Measurements from ENCODE around the gene CLCN6.

The CLCN6 gene

GRCh38 chr1:11805422-11806306, at the start of gene CLCN6, which contains the start of gene MTHFR:
Gene CLCN6, plus strand, starts transcription at chr1:11806191. Its CDS starts 72 bp downstream, at chr1:11806263.
Gene MTHFR, minus strand, starts transcription at chr1:11805964. Its CDS starts 2,848 bp downstream, at chr1:11803116.
- peak; percentile 99 for DNase-seq

DNA sequence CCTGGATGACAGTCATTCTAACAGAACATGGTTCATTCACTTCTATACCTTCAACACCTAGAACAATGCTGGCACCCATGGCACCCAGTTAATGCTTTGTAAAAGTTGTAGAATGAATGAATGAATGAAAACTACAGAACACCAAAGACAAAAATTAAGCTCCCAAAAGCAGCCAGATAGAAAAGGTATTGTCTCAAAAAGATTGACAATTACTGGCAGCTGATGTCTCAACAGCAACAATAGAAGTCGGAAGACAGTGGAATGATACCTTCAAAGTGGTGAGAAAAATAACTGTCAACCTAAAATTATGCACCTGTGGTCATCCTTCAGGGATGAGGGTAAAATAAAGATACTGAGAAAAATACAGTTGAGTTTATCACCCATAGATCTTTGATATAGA, 48.9 kb upstream of the CLCN6 start:
- no peak for DNase-seq

- no peak for DNase-seq
Observed at GRCh38 chr1:11759791-11760190, 46.2 kb upstream of the CLCN6 start.

DNA sequence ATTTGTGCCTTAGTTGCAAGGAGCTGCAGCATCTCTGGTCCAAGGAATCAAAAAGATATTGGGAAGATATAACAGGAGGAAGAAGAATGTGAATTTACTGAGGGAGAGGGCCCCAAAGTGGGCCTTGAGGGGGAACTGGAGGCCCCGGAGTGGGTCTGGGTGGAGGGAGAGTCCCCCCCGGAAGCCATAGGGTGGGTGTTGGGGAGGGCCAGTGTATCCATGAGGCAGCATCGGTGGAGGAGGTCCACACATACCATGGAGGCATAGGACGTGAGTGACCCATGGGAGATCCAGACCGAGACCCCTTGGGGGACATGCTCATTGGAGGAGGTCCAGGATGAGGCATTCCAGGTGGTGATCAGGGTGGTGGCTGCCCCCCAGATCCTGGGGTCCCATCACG, 44.7 kb upstream of the CLCN6 start:
- no peak for DNase-seq

DNA sequence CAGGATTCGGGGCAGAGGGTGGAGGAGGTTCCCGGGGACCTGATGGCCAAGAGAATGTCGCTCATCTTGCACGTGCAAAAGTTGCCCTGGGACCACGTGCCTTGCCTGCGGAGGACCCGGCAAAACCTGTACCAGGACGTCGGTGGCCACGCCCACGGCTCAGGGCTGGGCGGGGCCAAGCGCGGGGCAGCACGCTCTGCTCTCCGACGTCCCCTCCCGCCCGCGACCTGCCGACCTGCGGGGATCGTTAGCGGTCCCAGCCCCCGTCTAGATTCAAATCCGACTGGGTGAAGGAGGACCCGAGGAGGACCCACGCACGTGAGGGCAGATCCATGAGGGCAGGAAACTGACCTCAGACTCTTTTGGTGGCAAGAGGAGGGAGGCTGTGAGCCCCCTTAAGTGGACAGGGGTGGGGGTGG, 44.0 kb upstream of the CLCN6 start, which contains the start of gene C1orf167:
Gene C1orf167 (plus strand): TSS at position 206 of the 419 bp plus-strand sequence. CDS start 2,208 bp downstream, outside the sequence.
- peak; percentile 32 for DNase-seq

DNA sequence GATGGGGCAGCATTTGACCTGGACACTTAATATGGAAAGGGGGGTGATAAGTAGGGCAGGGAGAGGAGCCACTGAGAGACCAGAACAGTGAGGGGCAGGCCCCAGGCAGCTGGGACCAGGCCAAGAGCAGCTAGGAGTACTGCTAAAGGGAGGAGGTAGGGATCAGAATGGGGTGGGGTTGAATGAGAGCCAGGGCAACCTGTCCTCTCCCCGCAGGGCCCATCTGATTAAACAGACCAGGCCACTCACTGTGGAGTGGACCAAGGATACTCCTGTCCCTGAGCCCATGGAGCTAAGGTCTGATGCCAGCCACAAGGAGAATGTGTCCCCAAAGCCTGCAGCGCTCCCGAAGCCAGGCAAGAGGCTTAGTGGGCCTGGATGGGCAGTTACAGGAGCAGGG, 41.9 kb upstream of the CLCN6 start:
- no peak for DNase-seq

GRCh38 chr1:11764519-11764918, 41.5 kb upstream of the CLCN6 start:
- DNase-seq: no peak

DNA sequence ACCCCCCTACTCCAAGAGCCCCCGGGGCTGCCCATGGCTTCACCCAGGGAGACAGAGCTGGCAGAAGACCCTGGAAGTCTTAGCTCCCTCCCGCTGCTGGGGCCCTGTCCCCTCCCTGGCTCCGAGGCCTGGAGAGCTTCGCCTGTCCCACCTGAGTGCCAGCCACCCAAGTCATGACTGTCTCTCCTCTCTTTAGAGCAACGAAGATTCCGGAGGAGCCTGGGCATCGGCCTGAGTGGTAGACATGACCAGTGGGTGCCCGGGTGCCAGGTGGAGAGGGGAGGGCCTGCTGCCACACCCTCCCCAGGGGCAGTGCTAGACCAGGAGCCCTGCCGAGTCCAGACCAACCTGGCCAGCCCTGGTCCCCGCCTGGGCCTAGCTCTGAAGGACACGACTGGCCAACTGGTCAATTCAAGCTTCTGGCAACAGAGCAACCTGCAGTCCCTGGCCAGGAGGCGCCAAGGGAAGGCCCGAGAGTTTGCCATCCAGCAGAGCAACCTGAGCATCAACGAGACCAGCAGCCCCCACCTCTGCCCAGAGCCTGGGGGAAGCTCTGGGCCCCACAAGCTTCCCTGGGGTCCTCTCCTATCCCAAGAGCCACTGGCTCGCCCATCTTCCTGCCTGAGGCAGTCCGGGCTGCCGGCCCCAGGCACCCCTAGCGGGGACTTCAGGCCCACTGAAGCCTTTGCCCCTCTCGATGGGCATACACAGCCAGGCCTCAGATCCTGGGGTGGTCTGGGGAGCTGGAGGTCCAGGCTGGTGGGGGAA, 40.1 kb upstream of the CLCN6 start:
- no peak for DNase-seq

DNA sequence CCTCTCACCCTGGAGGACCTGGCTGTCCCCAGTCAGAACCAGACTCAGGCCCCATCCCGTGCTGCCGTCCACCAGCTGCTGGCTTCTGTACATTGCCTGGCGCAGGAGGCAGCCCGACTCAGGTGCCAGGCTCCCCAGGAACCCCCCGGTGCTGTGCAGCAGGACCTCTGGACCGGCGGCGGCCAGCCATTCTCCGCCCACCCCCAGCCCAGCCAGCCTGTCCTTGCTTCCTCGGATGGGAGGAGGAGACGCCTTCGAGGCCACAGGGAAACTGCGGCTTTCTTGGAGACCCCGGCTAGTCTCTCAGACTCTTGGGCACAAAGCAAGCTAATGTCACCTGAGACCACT, 39.6 kb upstream of the CLCN6 start:
- DNase-seq: no peak

DNA sequence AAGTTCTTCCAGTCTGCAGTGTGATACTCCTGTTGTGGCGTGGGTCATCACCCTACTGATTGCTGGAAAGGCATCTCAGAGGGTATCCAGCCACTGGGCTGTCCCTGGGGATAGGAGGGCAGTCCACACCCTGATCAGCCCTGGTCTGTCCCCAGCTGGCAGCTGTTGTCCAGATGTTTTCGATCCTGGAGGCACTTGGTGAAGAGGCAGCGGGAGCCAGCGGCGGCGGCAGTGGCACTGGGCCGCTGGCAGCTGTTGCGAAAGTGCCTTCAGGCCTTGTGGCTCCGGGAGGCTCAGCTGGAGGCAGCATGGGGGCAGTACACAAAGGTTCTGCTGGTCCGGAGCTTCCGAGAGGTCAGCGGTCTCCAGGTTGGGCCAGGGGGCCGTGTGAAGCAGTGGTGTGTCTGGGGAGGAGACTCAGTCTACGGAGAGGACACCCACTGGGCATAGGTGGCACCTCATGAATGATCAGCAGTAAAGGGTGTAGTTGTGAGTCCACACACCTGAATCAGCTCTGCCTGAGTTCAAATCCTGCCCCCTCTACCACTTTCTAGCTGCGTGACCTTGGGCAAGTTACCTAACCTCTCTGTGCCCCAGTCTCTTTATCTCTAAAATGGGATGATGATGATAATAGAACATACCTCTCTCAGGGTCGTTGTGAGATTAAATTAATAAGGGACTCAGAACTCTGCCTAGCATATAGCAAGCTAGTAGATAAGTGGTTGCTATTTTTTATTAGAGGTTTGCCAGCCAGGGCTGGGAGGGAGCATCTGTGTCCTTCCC, 37.9 kb upstream of the CLCN6 start:
- no peak for DNase-seq

DNA sequence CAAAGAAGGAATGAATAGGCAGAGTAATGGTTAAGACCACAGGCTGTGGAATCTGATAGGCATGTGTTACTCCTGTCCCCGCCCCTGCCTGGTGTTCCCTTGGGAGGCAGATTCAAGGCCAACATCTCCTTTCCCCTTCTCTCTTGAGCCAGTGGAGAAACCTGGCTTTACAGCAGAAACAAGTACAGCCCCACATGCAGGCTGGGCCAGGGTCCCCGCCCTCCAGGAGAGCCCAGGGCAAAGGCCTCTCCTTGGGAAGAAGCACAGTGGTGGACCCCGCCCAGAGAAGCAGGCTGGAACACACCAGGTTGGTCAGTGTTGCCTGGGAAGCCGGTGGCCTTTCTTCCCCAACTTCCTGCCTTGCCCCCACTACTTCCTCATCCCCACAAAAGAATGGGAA, 37.2 kb upstream of the CLCN6 start:
- DNase-seq: no peak

- DNase-seq: no peak
Observed at GRCh38 chr1:11769274-11769673, 36.7 kb upstream of the CLCN6 start.

DNA sequence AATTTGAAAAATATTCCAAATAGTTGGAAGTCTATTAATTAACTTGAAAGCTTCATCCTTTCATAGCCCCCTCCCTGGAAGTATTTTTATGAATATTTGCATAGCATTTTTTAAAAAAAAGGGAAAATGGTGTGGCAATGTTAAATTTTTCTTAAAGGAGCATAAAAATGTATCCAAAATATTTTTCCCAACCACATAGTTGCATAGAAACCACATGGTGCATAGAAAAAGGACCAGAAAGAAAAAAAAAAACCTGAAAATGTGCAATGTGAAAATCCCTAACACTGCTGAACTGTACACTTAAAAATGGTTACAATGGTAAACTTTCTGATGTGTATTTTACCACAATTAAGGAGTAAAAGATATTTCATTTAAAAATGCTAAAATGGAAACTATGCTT, 36.0 kb upstream of the CLCN6 start:
- DNase-seq: no peak

DNA sequence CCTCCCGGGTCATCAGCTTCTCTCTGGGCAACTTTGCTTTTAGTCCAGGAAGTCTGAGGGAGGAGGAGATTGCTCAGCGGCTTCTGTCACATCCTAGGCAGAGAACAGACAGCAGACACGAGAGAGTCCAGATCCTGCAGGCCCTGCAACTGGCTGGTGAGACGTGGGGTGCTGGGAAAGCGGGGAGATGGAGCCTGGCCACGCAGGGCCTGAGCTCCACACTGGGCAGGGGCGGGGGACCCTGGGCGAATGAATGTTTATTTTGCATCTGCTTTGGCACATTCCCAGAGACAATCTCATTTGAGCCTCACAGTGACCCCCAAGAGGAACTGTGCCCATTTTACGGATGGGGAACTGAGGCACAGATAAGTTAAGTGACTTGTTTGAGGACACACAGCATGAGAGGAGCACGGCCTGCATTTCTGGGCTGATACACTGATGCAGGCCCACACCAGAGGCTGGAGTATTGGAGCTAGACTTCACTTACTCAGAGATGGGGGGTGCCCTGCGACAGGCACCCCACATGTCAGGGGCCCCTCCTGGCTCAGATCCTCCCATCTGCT, 34.4 kb upstream of the CLCN6 start:
- DNase-seq: no peak

DNA sequence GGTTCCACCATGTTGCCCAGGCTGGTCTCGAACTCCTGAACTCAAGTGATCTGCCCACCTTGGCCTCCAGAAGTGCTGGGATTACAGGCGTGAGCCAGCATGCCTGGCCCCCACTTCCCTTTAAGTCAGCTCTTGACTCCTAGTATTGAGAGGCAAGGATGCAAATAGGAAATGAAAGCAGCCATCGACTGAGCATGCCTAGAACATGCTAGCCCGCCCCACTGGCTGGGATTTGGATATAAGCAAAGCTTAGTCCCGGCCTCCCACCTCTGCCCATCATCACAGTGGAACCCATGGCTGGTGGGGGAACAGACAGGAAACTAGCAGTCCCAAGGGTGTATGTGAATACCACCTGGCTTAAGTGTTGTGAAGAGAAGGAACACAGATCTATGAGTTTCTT, 33.5 kb upstream of the CLCN6 start:
- no peak for DNase-seq

GRCh38 chr1:11774753-11775152, 31.2 kb upstream of the CLCN6 start:
- DNase-seq: no peak

DNA sequence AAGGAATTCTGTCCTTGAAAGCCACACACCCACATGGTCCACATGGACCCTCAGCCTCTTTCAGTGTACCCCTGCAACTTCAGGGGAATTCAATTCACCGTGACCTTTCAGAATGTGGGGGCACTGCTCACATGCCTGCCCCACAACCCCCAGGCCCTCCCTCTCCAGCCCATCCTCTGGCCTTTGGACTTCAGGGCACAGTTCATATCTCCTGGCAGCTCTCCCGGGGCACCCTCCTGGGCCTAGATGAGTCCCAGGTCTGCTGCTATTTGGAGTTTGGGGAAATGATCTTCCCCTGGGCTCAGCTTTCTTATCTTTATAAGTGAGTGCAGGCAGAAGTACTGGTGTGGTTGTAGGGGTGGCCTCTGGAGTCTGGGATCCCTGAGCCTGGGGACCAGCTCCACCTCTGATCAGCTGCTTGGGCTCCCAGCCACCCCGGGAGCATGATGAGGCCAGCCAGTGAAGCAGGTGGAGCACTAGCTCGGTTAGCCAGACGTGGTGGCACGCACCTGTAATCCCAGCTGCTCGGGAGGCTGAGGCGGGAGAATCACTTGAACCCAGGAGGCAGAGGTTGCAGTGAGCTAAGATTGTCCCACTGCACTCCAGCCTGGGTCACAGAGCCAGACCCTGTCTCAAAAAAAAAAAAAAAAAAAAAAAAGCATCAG, 28.2 kb upstream of the CLCN6 start:
- no peak for DNase-seq

- DNase-seq: no peak
Observed at GRCh38 chr1:11778336-11778735, 27.7 kb upstream of the CLCN6 start.

DNA sequence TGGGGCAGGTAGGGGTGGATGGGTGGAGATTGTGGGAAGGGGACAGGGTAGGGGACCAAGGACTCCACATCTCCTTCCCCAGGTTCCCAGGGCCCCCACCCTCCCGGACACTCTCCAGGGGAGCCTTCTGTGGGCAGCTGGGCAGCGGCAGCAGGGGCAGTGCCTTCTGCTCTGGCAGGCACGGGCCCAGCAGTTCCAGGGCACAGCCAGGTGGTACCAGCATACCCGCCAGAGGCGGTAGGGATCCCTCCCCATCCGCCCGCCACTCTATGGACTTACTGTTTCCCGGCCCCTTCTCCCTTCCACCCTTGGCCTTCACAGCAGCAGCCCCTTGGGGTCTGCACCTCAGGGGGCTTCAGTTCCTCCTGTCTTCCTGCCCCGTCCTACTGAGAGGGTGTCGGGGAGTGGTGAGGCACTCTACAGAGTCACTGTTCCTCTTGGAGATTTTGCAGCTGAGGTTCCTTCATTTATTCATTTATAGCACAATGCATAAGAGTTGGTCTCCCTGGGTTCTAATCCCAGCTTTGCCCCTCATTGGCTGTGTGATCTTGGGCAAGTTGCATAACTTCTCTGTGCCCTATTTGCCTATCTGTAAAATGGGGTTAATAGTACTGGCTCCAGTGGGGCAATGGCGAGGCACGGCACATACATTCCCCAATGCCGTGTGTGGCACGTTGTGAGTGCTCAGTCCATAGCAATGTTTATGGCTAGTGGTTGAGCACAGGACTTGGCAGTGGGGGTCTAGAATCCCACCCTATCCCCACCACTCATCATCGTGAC, 27.0 kb upstream of the CLCN6 start:
- no peak for DNase-seq

- no peak for DNase-seq
Observed at GRCh38 chr1:11779715-11780379, 26.1 kb upstream of the CLCN6 start.
